ENCODE results near the gene HELQ.

HELQ gene

GRCh38 chr4:83371235-83371634, 84.4 kb downstream of the HELQ start:
- TF ChIP-seq CTCF (IDR thresholded peaks at IDR 0.05; ENCODE audit: low read depth, low read length): no peak
- H3K4me3 ChIP-seq (ENCODE audit: low read depth, low read length): no peak overlapping the region

- H3K4me3 ChIP-seq (ENCODE audit: low read depth, low read length): no peak overlapping the region
- TF ChIP-seq CTCF (IDR thresholded peaks at IDR 0.05; ENCODE audit: low read depth, low read length): no peak
Measured at GRCh38 chr4:83370640-83370906, 85.0 kb downstream of the HELQ start.

GRCh38 chr4:83369831-83370639, 85.6 kb downstream of the HELQ start:
- TF ChIP-seq CTCF (IDR thresholded peaks at IDR 0.05; ENCODE audit: low read depth, low read length): no peak
- H3K4me3 ChIP-seq (ENCODE audit: low read depth, low read length): no peak overlapping the region

GRCh38 chr4:83364312-83364711, 91.3 kb downstream of the HELQ start:
- no peak overlapping the region for H3K4me3 ChIP-seq (ENCODE audit: low read depth, low read length)
- no peak for TF ChIP-seq CTCF (IDR thresholded peaks at IDR 0.05; ENCODE audit: low read depth, low read length)

GRCh38 chr4:83362492-83363329, 92.9 kb downstream of the HELQ start:
- TF ChIP-seq CTCF (IDR thresholded peaks at IDR 0.05; ENCODE audit: low read depth, low read length): peak; percentile 15; the same call in 1 of the 2 replicates
- no peak overlapping the region for H3K4me3 ChIP-seq (ENCODE audit: low read depth, low read length)

GRCh38 chr4:83361416-83362103, 94.1 kb downstream of the HELQ start:
- TF ChIP-seq CTCF (IDR thresholded peaks at IDR 0.05; ENCODE audit: low read depth, low read length): no peak
- H3K4me3 ChIP-seq (ENCODE audit: low read depth, low read length): no peak overlapping the region

Data from WI38 (cell line).